ENCODE results near the gene MCHR1. TPM values are rescaled to one million over a fixed set of nuclear protein-coding genes. Genes with fewer than 3 reads are reported as not detected.

Gene MCHR1
- polyA plus RNA-seq, 3 donors: 0.05 to 0.09 TPM; not detected in 1

DNA sequence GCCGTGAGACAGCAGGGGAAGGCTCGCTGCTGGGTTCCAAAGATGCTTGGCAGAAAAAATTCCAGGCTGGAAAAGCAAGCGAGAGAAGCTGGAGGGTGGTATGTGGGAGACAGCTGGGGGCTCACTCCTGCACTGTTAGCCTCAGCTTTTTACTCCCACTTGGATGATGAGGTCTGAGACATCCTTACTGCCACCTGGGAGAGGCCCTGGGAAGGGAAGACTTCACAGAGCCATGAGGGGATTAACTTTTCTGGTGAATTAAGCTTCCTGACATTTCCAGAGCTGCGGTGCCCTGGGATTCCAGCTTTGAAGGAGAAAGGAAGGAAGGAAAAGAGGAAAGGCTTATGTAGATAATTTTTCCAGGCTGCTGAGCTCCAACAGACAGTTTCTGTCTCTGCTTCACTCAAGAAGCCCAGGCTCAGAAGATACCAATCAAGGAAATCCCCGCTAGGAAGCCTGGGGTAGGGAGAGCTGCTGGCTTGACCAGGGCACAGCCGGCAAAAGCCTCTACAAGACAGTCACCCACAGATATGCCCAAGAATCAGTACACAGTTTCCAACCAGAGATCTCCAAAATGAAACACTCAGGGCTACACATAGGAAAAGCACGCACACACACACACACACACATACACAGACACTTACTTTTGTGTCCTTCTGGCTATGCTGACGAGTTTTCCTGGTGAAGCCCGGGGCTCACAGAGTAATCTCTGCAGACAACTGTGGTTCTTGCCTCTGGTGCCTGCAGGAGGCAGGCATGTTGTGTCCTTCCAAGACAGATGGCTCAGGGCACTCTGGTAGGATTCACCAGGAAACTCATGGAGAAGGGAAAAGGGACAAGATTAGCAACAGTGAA lies 907 bp downstream of the MCHR1 start:
- H3K79me2 ChIP-seq (ENCODE audit: insufficient read depth, low read length): no peaks in the 10 kb centered on the region
- H3K27me3 Mint-ChIP-seq (ENCODE audit: low read depth in 3 of 3): peaks cover 29 to 31% (median 30%) of the 10 kb centered on the region in 3 donors
- H3K36me3 ChIP-seq (replicated peaks in 1 of 2; ENCODE audit: control insufficient read depth in 1 of 2, insufficient read depth in 2 of 2, low read length in 2 of 2): no peaks in the 10 kb centered on the region
- no peaks in the 10 kb centered on the region for H3K36me3 Mint-ChIP-seq
- peaks cover 4 to 8% of the 10 kb centered on the region in 2 donors for H3K4me1 ChIP-seq (ENCODE audit: control insufficient read depth in 1 of 2, insufficient read depth in 2 of 2, low read length in 2 of 2)
- TF ChIP-seq, protein P1, sequence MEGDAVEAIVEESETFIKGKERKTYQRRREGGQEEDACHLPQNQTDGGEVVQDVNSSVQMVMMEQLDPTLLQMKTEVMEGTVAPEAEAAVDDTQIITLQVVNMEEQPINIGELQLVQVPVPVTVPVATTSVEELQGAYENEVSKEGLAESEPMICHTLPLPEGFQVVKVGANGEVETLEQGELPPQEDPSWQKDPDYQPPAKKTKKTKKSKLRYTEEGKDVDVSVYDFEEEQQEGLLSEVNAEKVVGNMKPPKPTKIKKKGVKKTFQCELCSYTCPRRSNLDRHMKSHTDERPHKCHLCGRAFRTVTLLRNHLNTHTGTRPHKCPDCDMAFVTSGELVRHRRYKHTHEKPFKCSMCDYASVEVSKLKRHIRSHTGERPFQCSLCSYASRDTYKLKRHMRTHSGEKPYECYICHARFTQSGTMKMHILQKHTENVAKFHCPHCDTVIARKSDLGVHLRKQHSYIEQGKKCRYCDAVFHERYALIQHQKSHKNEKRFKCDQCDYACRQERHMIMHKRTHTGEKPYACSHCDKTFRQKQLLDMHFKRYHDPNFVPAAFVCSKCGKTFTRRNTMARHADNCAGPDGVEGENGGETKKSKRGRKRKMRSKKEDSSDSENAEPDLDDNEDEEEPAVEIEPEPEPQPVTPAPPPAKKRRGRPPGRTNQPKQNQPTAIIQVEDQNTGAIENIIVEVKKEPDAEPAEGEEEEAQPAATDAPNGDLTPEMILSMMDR (IDR thresholded peaks at IDR 0.05): no peak
- H3K9me3 ChIP-seq (replicated peaks in 1 of 2; ENCODE audit: control insufficient read depth in 1 of 2, insufficient read depth in 1 of 2, low read length in 2 of 2): no peaks in the 10 kb centered on the region
- no peak overlapping the region for H3K4me3 ChIP-seq (replicated peaks in 1 of 3; ENCODE audit: low read depth in 2 of 3, low read length in 3 of 3)
- H4K20me1 ChIP-seq (ENCODE audit: insufficient read depth, low read length): no peaks in the 10 kb centered on the region
- no peak overlapping the region for H3K4me2 ChIP-seq (replicated peaks; ENCODE audit: extremely low read depth, low read length, poor library complexity, severe bottlenecking)
- peaks cover 14% of the 10 kb centered on the region for H3K4me1 Mint-ChIP-seq
- no peak overlapping the region for H3K9ac ChIP-seq (ENCODE audit: insufficient read depth, low read length, poor library complexity, severe bottlenecking)
- 36% methylated on average over 8 of the region's 9 CpGs for WGBS (ENCODE audit: insufficient coverage)
- intact Hi-C loops (cut with micrococcal nuclease): no loop called here
- H3K27ac ChIP-seq (ENCODE audit: low read depth in 1 of 2, low read length in 2 of 2): no peak overlapping the region
- no peak for DNase-seq
- H3K4me3 Mint-ChIP-seq: peak overlapping the region in 1 of 2 donors; percentile 56
- no peak overlapping the region for H2AFZ ChIP-seq (ENCODE audit: insufficient read depth, low read depth, low read length, poor library complexity, severe bottlenecking)
- H3K27me3 ChIP-seq (ENCODE audit: control insufficient read depth in 2 of 2, insufficient read depth in 2 of 2, low read length in 2 of 2): peaks cover 9 to 20% of the 10 kb centered on the region in 2 donors
- peak overlapping the region in 3 of 7 donors; percentile 3 to 39 (median 19) for H3K27ac Mint-ChIP-seq
- H3K9me3 Mint-ChIP-seq: no peaks in the 10 kb centered on the region

DNA sequence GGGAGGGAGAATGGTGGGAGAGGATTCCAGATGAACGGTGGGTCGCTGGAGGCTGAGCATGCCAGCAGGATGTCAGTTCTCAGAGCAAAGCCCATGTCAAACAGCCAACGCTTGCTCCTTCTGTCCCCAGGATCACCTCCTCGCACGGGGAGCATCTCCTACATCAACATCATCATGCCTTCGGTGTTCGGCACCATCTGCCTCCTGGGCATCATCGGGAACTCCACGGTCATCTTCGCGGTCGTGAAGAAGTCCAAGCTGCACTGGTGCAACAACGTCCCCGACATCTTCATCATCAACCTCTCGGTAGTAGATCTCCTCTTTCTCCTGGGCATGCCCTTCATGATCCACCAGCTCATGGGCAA lies 1.5 kb downstream of the MCHR1 start:
- H4K20me1 ChIP-seq (ENCODE audit: insufficient read depth, low read length): no peaks in the 10 kb centered on the region
- H3K27ac Mint-ChIP-seq: peak overlapping the region in 3 of 7 donors; percentile 3 to 42 (median 19)
- no peak overlapping the region for H3K4me2 ChIP-seq (replicated peaks; ENCODE audit: extremely low read depth, low read length, poor library complexity, severe bottlenecking)
- no peaks in the 10 kb centered on the region for H3K9me3 ChIP-seq (replicated peaks in 1 of 2; ENCODE audit: control insufficient read depth in 1 of 2, insufficient read depth in 1 of 2, low read length in 2 of 2)
- WGBS (ENCODE audit: insufficient coverage): 94% methylated on average over 12 of the region's 15 CpGs
- TF ChIP-seq, protein P1 (IDR thresholded peaks at IDR 0.05): no peak
- H3K4me1 Mint-ChIP-seq: peaks cover 14% of the 10 kb centered on the region
- H3K4me3 ChIP-seq (replicated peaks in 1 of 3; ENCODE audit: low read depth in 2 of 3, low read length in 3 of 3): no peak overlapping the region
- no peaks in the 10 kb centered on the region for H3K9me3 Mint-ChIP-seq
- H3K27ac ChIP-seq (ENCODE audit: low read depth in 1 of 2, low read length in 2 of 2): no peak overlapping the region
- no peaks in the 10 kb centered on the region for H3K36me3 ChIP-seq (replicated peaks in 1 of 2; ENCODE audit: control insufficient read depth in 1 of 2, insufficient read depth in 2 of 2, low read length in 2 of 2)
- H3K36me3 Mint-ChIP-seq: no peaks in the 10 kb centered on the region
- intact Hi-C loops (cut with micrococcal nuclease): no loop called here
- no peaks in the 10 kb centered on the region for H3K79me2 ChIP-seq (ENCODE audit: insufficient read depth, low read length)
- peaks cover 4 to 8% of the 10 kb centered on the region in 2 donors for H3K4me1 ChIP-seq (ENCODE audit: control insufficient read depth in 1 of 2, insufficient read depth in 2 of 2, low read length in 2 of 2)
- peaks cover 29 to 31% (median 30%) of the 10 kb centered on the region in 3 donors for H3K27me3 Mint-ChIP-seq (ENCODE audit: low read depth in 3 of 3)
- DNase-seq: no peak
- no peak overlapping the region for H2AFZ ChIP-seq (ENCODE audit: insufficient read depth, low read depth, low read length, poor library complexity, severe bottlenecking)
- peaks cover 9 to 20% of the 10 kb centered on the region in 2 donors for H3K27me3 ChIP-seq (ENCODE audit: control insufficient read depth in 2 of 2, insufficient read depth in 2 of 2, low read length in 2 of 2)
- H3K9ac ChIP-seq (ENCODE audit: insufficient read depth, low read length, poor library complexity, severe bottlenecking): no peak overlapping the region
- peak overlapping the region in 1 of 2 donors; percentile 17 for H3K4me3 Mint-ChIP-seq

Data from CD14-positive monocyte (primary cell).